Naive thymus-derived CD8-positive, alpha-beta T cell (primary cell): ENCODE data around the gene MTG1. TPM values are rescaled to one million over a fixed set of nuclear protein-coding genes. Genes with fewer than 3 reads are reported as not detected.

ENCODE experiments used
- ATAC-seq, 2 donors: fragments of 150-1000 bp; cut with Tn5 transposase in 1 of 2; sonication (Bioruptor Pico), chemical (Tn5 transposase) in 1 of 2; 1 replicate in 1 of 2; 2 replicates in 1 of 2; pipeline ENCODE4 v1.10.0; 2021; ENCODE audit warnings: mild to moderate bottlenecking in 2 of 2, moderate library complexity in 2 of 2
- POLR2A ChIA-PET: fragments of 350-600 bp; sonication (Branson Sonifier 250); formaldehyde crosslinking; loops from one replicate; lab custom pipeline; 2021; ENCODE audit warnings: antibody characterized with exemption; lab: Charles Lee
- DNase-seq, 10 donors: peaks; one replicate each; pipeline versions ENCODE4 v3.0.0 to v3.0.0-alpha.2; 2020 to 2022
- H3K27ac Mint-ChIP-seq, 10 donors: one replicate each; pipeline ENCODE4 v1.8.0; 2020 to 2022; ENCODE audit warnings: mild to moderate bottlenecking in 10 of 10, mixed read lengths in 10 of 10, moderate library complexity in 4 of 10, inconsistent platforms in 1 of 10
- H3K27me3 Mint-ChIP-seq, 5 donors: one replicate each; pipeline ENCODE4 v1.8.0; 2021 to 2022; ENCODE audit warnings: mixed read lengths in 5 of 5
- H3K36me3 Mint-ChIP-seq, 3 donors: one replicate each; pipeline ENCODE4 v1.8.0; 2020 to 2022; ENCODE audit warnings: mixed read lengths in 3 of 3, mild to moderate bottlenecking in 2 of 3, inconsistent platforms in 1 of 3
- H3K4me1 Mint-ChIP-seq, 4 donors: one replicate each; pipeline ENCODE4 v1.8.0; 2021 to 2022; ENCODE audit warnings: mixed read lengths in 4 of 4
- H3K4me3 Mint-ChIP-seq, 10 donors: one replicate each; pipeline ENCODE4 v1.8.0; 2020 to 2022; ENCODE audit warnings: mild to moderate bottlenecking in 10 of 10, mixed read lengths in 10 of 10, moderate library complexity in 6 of 10, inconsistent platforms in 1 of 10
- H3K9me3 Mint-ChIP-seq, 9 donors: one replicate each; pipeline ENCODE4 v1.8.0; 2020 to 2022; ENCODE audit warnings: mixed read lengths in 9 of 9, mild to moderate bottlenecking in 3 of 9, inconsistent platforms in 1 of 9, moderate library complexity in 1 of 9
- polyA plus RNA-seq, 3 donors: library from polyadenylated mRNA; unstranded; fragments of 300-500 nt; fragmentation: Illumina TruSeq; gene quantifications; one replicate each; pipeline ENCODE4 v1.2.3, GENCODE V29; 2021
- total RNA-seq, 8 experiments: library from RNA in 2 of 8; stranded (reverse) in 2 of 8; gene quantifications; one replicate each; pipeline ENCODE4 v1.2.3 and lab custom pipeline; 2021 to 2026

Gene MTG1
- total and polyA plus RNA-seq, 5 experiments from 2014 or later: 19.4 to 67.9 (median 37.9) TPM

GRCh38 chr10:133394801-133395221 is 854 bp downstream of the MTG1 start:
- H3K9me3 Mint-ChIP-seq: no peaks in the 10 kb centered on the region
- no peak for ATAC-seq
- H3K4me1 Mint-ChIP-seq: peaks cover 23 to 56% (median 41%) of the 10 kb centered on the region in 4 donors
- H3K36me3 Mint-ChIP-seq: peaks cover 0 to 38% (median 0%) of the 10 kb centered on the region in 3 donors
- peak overlapping the region; percentile 82 to 95 (median 92) for H3K4me3 Mint-ChIP-seq
- H3K27me3 Mint-ChIP-seq: no peaks in the 10 kb centered on the region
- DNase-seq: peak in 1 of 10 donors; percentile 12
- peak overlapping the region; percentile 85 to 96 (median 92) for H3K27ac Mint-ChIP-seq
- POLR2A ChIA-PET: interaction anchor here (1.3 to 2.0 kb wide), 3 partner anchors 15 to 22 kb away, joined by 4 to 5 read pairs (median 4); partner anchors contain the start of gene ECHS1

GRCh38 chr10:133396035-133396624 is 2.2 kb downstream of the MTG1 start:
- POLR2A ChIA-PET: no interaction called here
- Mint-ChIP-seq H3K4me3 (peak overlapping the region in 4 of 10 donors; percentile 37 to 94 (median 92)), H3K4me1 (peaks cover 19 to 54% (median 35%) of the 10 kb centered on the region in 4 donors), H3K9me3 (no peaks in the 10 kb centered on the region), H3K36me3 (peaks cover 0 to 50% (median 0%) of the 10 kb centered on the region in 3 donors), H3K27ac (peak overlapping the region in 2 of 10 donors; percentile 4 to 41), H3K27me3 (no peaks in the 10 kb centered on the region)
- ATAC-seq: no peak
- no peak for DNase-seq

- peaks cover 0 to 64% (median 5%) of the 10 kb centered on the region in 3 donors for H3K36me3 Mint-ChIP-seq
- no peak overlapping the region for H3K4me3 Mint-ChIP-seq
- DNase-seq: no peak
- H3K27ac Mint-ChIP-seq: peak overlapping the region in 1 of 10 donors; percentile 13
- H3K27me3 Mint-ChIP-seq: no peaks in the 10 kb centered on the region
- peaks cover 23 to 47% (median 35%) of the 10 kb centered on the region in 4 donors for H3K4me1 Mint-ChIP-seq
- POLR2A ChIA-PET: no interaction called here
- no peak for ATAC-seq
- no peaks in the 10 kb centered on the region for H3K9me3 Mint-ChIP-seq
These were observed 4.0 kb downstream of the MTG1 start for GRCh38 chr10:133397938-133398337.

- no peaks in the 10 kb centered on the region for H3K27me3 Mint-ChIP-seq
- H3K36me3 Mint-ChIP-seq: peaks cover 0 to 74% (median 10%) of the 10 kb centered on the region in 3 donors
- POLR2A ChIA-PET: no interaction called here
- H3K9me3 Mint-ChIP-seq: no peaks in the 10 kb centered on the region
- DNase-seq (no peak), ATAC-seq (no peak)
- H3K4me1 Mint-ChIP-seq: peaks cover 27 to 43% (median 33%) of the 10 kb centered on the region in 4 donors
- no peak overlapping the region for H3K4me3 Mint-ChIP-seq
- no peak overlapping the region for H3K27ac Mint-ChIP-seq
These were observed 5.2 kb downstream of the MTG1 start for GRCh38 chr10:133399123-133399601.

- peak overlapping the region in 1 of 10 donors; percentile 54 for H3K4me3 Mint-ChIP-seq
- DNase-seq (no peak), ATAC-seq (no peak)
- peaks cover 4 to 88% (median 14%) of the 10 kb centered on the region in 3 donors for H3K36me3 Mint-ChIP-seq
- H3K9me3 Mint-ChIP-seq: no peaks in the 10 kb centered on the region
- peak overlapping the region in 3 of 10 donors; percentile 33 to 59 (median 36) for H3K27ac Mint-ChIP-seq
- POLR2A ChIA-PET: no interaction called here
- H3K4me1 Mint-ChIP-seq: peaks cover 28 to 44% (median 33%) of the 10 kb centered on the region in 4 donors
- H3K27me3 Mint-ChIP-seq: no peaks in the 10 kb centered on the region
These were observed 6.9 kb downstream of the MTG1 start for GRCh38 chr10:133400624-133401424.

GRCh38 chr10:133401500-133401899 is 7.5 kb downstream of the MTG1 start:
- POLR2A ChIA-PET: no interaction called here
- no peak for DNase-seq
- ATAC-seq: no peak
- Mint-ChIP-seq H3K36me3 (peaks cover 4 to 90% (median 14%) of the 10 kb centered on the region in 3 donors), H3K27ac (peak overlapping the region in 3 of 10 donors; percentile 26 to 59 (median 36)), H3K27me3 (no peaks in the 10 kb centered on the region), H3K9me3 (no peaks in the 10 kb centered on the region), H3K4me3 (peak overlapping the region in 1 of 10 donors; percentile 54), H3K4me1 (peaks cover 30 to 43% (median 35%) of the 10 kb centered on the region in 4 donors)

- H3K4me1 Mint-ChIP-seq: peaks cover 30 to 45% (median 39%) of the 10 kb centered on the region in 4 donors
- H3K27ac Mint-ChIP-seq: peak overlapping the region in 2 of 10 donors; percentile 55 to 58
These were observed 8.2 kb downstream of the MTG1 start for GRCh38 chr10:133401981-133402725.

GRCh38 chr10:133403359-133403758 is 9.4 kb downstream of the MTG1 start:
- DNase-seq (no peak), ATAC-seq (no peak)
- H3K27ac Mint-ChIP-seq: peak overlapping the region in 2 of 10 donors; percentile 35 to 58
- H3K4me3 Mint-ChIP-seq: no peak overlapping the region
- peaks cover 35 to 46% (median 40%) of the 10 kb centered on the region in 4 donors for H3K4me1 Mint-ChIP-seq
- H3K27me3 Mint-ChIP-seq: no peaks in the 10 kb centered on the region
- H3K9me3 Mint-ChIP-seq: peaks cover 0 to 3% (median 0%) of the 10 kb centered on the region in 9 donors
- peaks cover 10 to 90% (median 27%) of the 10 kb centered on the region in 3 donors for H3K36me3 Mint-ChIP-seq
- POLR2A ChIA-PET: no interaction called here

More at GRCh38 chr10:133401981-133402725, 8.2 kb downstream of the MTG1 start:
- no peak for DNase-seq
- ATAC-seq: no peak
- Mint-ChIP-seq H3K4me3 (no peak overlapping the region), H3K36me3 (peaks cover 4 to 90% (median 18%) of the 10 kb centered on the region in 3 donors), H3K27me3 (no peaks in the 10 kb centered on the region), H3K9me3 (no peaks in the 10 kb centered on the region)
- POLR2A ChIA-PET: no interaction called here

- ATAC-seq (no peak), DNase-seq (no peak)
- Mint-ChIP-seq H3K4me3 (no peak overlapping the region), H3K36me3 (peaks cover 15 to 90% (median 31%) of the 10 kb centered on the region in 3 donors), H3K9me3 (peaks cover 0 to 6% (median 0%) of the 10 kb centered on the region in 9 donors), H3K4me1 (peaks cover 35 to 47% (median 45%) of the 10 kb centered on the region in 4 donors), H3K27ac (peak overlapping the region in 1 of 10 donors; percentile 58), H3K27me3 (no peaks in the 10 kb centered on the region)
- POLR2A ChIA-PET: no interaction called here
These were observed 9.8 kb downstream of the MTG1 start for GRCh38 chr10:133403784-133404183.

GRCh38 chr10:133405272-133405671 is 11.3 kb downstream of the MTG1 start:
- Mint-ChIP-seq H3K4me1 (peaks cover 44 to 56% (median 54%) of the 10 kb centered on the region in 4 donors), H3K9me3 (peaks cover 0 to 6% (median 1%) of the 10 kb centered on the region in 9 donors), H3K27ac (peak overlapping the region in 6 of 10 donors; percentile 0 to 72 (median 17)), H3K36me3 (peaks cover 27 to 90% (median 44%) of the 10 kb centered on the region in 3 donors), H3K27me3 (no peaks in the 10 kb centered on the region), H3K4me3 (no peak overlapping the region)
- DNase-seq (no peak), ATAC-seq (no peak)
- POLR2A ChIA-PET: no interaction called here

- H3K27me3 Mint-ChIP-seq: no peaks in the 10 kb centered on the region
- peak overlapping the region in 5 of 10 donors; percentile 23 to 76 (median 38) for H3K27ac Mint-ChIP-seq
- H3K36me3 Mint-ChIP-seq: peaks cover 33 to 91% (median 51%) of the 10 kb centered on the region in 3 donors
- ATAC-seq (no peak), DNase-seq (no peak)
- peaks cover 0 to 12% (median 7%) of the 10 kb centered on the region in 9 donors for H3K9me3 Mint-ChIP-seq
- POLR2A ChIA-PET: no interaction called here
- H3K4me3 Mint-ChIP-seq: no peak overlapping the region
- H3K4me1 Mint-ChIP-seq: peaks cover 40 to 52% (median 49%) of the 10 kb centered on the region in 4 donors
These were observed 12.0 kb downstream of the MTG1 start for GRCh38 chr10:133405844-133406527.
